NOMO-1 treated with dmso at 0.1 percent for 144 hours (cell line): ENCODE results near the gene PHLDB1.
"Not testable (repeated sequence)": the region's sequence is repeated elsewhere in the genome, so short reads cannot be mapped to it uniquely, and the experiment has no call there.

Source experiments
- DNase-seq: peaks from one replicate; lab custom pipeline; 2025; ENCODE audit not compliant: unreplicated experiment; lab: John Stamatoyannopoulos, UW

PHLDB1 gene

GRCh38 chr11:118605116-118605867, 2.1 kb upstream of the PHLDB1 start:
- DNase-seq: no peak

DNA sequence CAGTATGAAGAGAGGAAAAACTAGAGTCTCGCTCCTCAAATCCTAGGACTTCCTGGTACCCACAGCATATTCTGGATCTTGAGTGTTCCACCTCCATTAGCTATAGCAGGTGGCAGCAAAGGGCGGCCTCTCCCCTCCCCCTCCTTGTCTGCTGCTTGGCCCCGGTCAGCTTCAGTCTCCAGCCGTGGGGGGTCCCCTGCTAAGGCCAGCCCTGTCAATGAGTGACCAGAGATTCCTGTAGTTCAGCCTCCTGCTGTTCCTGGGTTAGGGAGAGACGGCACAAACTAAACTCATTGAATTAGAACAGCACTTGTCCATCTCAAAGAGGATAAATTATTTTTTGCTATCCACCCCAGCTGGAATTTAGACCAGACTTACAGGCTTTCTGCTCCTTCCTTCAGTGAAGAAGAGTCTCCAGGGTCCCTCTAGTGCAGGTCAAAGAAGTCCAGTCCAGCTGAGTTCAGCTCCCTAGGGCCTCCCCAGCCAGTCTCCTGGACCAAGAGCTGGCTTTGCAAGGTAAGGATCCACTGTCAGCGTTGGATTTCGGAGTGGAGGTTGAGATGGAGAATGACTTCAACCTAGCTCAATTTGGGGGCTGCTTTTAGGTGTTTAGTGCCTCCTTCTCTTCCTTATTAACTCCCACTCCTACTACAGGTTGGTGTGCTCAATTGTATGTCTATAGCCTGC, 1.1 kb upstream of the PHLDB1 start:
- no peak for DNase-seq

GRCh38 chr11:118606844-118607228, 579 bp upstream of the PHLDB1 start:
- DNase-seq: no peak

GRCh38 chr11:118608360-118609227, 1.2 kb downstream of the PHLDB1 start:
- DNase-seq: no peak

- DNase-seq: no peak
Measured at GRCh38 chr11:118609380-118610224, 2.2 kb downstream of the PHLDB1 start.

- no peak for DNase-seq
Measured at GRCh38 chr11:118610225-118610772, 2.9 kb downstream of the PHLDB1 start.

DNA sequence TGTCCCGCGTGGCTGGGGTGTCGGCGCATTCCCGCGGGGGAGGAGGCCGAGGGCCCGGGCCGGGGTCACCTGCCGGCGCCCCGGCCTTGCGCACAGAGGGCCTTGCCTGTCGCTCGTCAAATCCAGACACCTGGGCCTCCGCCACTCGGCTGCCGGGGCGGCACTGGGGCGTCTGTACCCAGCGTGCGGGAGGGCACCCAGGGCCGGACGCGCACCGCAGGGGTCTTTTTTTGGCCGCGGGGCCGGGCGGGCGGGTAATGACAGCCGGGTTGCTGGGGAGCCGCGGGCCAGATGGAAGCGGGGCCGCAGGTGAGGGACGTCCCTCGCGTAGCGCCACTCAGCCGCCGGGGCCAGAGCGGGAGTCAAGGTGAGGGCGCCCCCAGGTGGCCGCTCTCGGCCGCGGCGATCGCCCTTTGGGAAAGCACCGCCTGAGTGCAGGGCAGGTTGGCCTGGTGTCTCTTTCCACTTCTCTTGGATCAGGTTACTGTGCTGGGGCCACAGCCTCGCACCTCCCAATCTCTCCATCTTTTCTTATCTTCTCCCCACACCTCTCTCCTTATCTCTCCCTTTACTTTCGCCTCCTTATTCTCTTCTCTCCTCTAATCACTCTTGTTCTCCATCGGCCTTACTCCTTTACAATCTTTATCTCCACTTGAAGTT, 3.5 kb downstream of the PHLDB1 start:
- peak; percentile 32 for DNase-seq

DNA sequence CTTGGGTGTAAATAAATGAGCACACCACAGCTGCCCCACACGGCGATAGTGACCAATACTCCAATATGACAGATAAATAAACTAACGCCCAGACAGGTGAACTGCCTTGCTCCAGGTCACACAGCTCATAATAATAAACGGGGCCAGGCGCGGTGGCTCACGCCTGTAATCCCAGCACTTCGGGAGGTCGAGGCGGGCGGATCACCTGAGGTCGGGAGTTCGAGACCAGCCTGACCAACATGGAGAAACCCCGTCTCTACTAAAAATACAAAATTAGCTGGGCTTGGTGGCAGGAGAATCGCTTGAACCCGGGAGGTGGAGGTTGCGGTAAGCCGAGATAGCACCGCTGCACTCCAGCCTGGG, 4.0 kb downstream of the PHLDB1 start:
- DNase-seq: not testable (repeated sequence)

DNA sequence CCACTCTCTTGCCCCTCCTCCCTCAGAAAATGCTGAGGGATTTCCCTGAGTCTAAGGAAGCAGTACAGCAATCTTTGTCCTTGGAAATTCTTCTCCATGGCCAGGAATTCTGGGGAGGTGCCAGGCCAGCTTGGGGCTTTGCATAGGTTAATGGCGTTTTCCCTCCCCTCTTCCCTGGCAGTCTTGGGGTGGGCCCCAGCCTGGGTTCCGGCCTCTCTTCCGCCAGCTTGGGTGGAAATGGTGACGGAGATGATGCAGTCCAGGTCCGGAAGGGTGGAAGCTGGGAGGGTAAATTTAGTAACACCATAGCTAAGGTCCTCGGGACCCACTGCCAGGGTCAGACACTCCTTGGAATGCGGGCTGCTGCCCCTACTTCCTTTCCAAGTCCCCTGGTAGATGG, 5.0 kb downstream of the PHLDB1 start:
- no peak for DNase-seq

GRCh38 chr11:118614511-118614910, 7.1 kb downstream of the PHLDB1 start:
- DNase-seq: no peak

DNA sequence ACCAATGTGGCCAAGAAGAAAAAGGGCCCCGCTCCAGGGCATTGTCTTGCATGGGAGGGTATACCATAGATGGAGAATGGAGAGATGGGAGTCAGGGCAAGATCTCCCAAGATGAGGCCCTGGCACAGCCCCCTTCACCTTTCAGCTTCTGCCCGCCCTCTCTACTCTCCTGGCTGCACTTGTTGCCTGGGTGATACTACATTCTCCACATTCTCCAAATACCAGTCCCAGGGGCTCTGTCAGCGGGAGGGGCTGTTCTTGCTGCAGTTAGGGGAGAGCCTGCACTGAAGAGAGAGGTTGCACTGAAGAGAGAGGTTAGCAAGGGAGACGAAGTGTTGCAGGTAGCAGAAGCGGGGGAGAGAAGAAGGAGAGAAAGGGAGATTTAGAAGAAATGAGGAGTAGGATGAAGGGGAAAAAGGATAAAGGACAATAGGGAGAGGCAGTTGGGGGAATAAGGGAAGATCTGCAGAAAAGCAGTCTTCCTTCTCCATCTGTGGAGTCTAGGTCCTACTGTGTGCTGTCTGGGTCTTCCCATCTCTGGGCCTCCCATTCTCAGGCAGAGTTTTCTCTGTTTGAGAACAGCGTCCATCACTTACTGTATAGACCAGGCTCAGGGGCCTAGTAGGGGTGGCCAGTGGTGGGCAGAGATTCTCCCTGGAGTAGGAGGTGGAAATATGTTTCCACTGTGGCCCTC, 8.0 kb downstream of the PHLDB1 start:
- no peak for DNase-seq

- no peak for DNase-seq
Measured at GRCh38 chr11:118615976-118616371, 8.6 kb downstream of the PHLDB1 start.

GRCh38 chr11:118618115-118618990, 10.9 kb downstream of the PHLDB1 start:
- no peak for DNase-seq

DNA sequence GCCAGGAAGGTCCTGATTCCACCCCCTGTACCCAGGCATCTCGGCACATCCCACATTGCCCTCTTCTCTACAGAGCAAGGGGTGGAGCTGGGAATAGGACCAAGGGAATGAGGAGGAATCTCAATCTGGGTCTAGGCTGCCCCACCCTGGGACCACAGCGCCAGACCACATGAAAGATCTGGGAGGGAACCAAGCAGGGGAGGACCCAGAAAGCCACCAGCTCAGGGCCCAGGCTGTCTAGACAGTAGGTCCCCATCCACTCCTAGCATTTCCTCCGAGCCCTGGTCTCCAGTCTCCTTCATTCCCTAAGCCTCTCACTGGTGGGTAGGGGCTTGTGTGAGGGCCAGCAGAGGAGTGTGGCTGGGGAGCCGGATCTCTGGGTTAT, 11.6 kb downstream of the PHLDB1 start:
- no peak for DNase-seq

DNA sequence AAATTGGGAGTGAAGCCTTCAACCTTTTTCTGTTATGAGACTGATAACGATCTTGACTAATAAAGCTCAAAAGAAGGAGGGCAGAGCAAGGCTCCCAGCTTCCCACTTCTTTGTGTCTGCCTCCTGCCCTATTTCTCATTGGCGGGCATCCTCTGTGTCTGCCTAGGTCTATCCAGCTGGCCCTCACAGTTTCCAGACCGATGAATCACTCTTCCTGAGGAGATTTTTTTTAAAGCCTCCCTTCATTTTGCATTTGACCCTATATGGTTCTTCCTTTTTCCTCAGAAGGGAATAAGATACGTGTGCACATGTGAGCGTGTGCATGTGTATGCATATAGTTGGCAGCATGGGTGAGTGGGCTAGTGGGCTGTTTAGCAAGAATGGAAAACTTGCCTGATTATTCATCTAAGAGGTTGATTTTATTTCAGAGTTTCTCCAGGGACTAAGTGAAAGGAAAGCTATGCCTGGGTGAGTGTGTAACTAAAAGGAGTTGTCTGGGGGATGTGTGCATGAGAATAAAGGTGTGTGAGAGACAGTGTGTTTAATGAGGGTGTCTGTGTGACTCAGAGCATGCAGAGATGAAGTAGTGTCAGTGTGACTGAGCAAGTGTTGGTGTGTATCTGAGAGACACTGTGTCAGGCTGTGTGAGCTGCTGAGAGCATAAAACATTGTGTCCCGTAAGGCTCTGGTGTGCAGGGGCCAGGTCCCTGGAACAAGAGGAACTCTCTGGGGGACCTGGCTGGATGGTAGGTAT, 12.2 kb downstream of the PHLDB1 start:
- no peak for DNase-seq

DNA sequence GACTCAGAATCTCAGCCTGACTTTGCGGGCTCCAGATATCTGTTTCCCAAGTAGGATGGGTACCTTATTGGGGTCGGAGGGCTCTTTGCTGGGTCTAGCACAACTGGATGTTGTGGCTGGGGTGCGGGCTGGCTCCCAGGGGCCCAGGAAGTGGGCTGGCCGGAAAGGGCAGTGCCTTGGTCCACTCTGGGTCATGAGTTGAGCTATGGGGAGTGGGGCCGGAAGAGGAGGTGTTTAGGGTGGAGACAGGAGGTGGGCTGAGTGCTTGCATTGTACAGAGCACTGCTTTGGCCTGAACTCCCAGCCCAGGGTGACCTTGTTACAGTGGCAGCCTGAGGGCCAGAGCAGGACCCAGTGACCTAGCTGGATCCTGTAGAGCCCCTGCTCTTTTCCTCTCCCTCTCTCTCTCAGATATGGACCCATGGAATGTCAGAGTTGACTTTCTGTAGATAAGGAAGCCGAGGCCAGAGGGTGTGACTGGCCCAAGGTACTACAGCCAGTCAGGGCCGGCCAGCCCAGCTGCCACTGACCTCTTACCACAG, 13.2 kb downstream of the PHLDB1 start:
- DNase-seq: no peak

GRCh38 chr11:118621071-118621783, 13.8 kb downstream of the PHLDB1 start:
- DNase-seq: peak; percentile 70
